Parathyroid adenoma (tissue), 2 donors: ENCODE measurements around the gene MYOF.

Experiments
- H2AFZ ChIP-seq: fragments of 300-600 bp; sonication (generic); one replicate; pipeline ENCODE4 v1.7.0; 2017; ENCODE audit warnings: antibody characterized with exemption, mild to moderate bottlenecking
- H3K27ac ChIP-seq: fragments of 300-600 bp; sonication (generic); one replicate; pipeline ENCODE4 v1.7.0; 2017
- H3K27me3 ChIP-seq: fragments of 300-600 bp; sonication (generic); one replicate; pipeline ENCODE4 v1.7.0; 2017; ENCODE audit warnings: low read length; ENCODE audit not compliant: control insufficient read depth, insufficient read depth
- H3K36me3 ChIP-seq: fragments of 300-600 bp; sonication (generic); one replicate; pipeline ENCODE4 v1.7.0; 2017; ENCODE audit warnings: low read length; ENCODE audit not compliant: control insufficient read depth, insufficient read depth
- H3K4me1 ChIP-seq: fragments of 300-600 bp; sonication (generic); one replicate; pipeline ENCODE4 v1.7.0; 2017; ENCODE audit warnings: control low read depth
- H3K4me2 ChIP-seq: fragments of 300-600 bp; sonication (generic); one replicate; pipeline ENCODE4 v1.7.0; 2017; ENCODE audit warnings: low read length
- H3K4me3 ChIP-seq: fragments of 300-600 bp; sonication (generic); one replicate; pipeline ENCODE4 v1.7.0; 2017; ENCODE audit warnings: low read depth, low read length
- H3K79me2 ChIP-seq: fragments of 300-600 bp; sonication (generic); one replicate; pipeline ENCODE4 v1.7.0; 2017; ENCODE audit warnings: control low read depth
- H3K9ac ChIP-seq: fragments of 300-600 bp; sonication (generic); one replicate; pipeline ENCODE4 v1.7.0; 2017; ENCODE audit warnings: mild to moderate bottlenecking
- H3K9me3 ChIP-seq: fragments of 300-600 bp; sonication (generic); one replicate; pipeline ENCODE4 v1.7.0; 2017; ENCODE audit warnings: low read length; ENCODE audit not compliant: control insufficient read depth
- TF ChIP-seq, protein P1 (sequence below): fragments of 300-600 bp; sonication (generic); IDR thresholded peaks from one replicate; pipeline ENCODE4 v1.7.0; 2017; ENCODE audit warnings: antibody characterized with exemption, mild to moderate bottlenecking
- donor health status: primary hyperparathyroidism.

Gene MYOF

DNA sequence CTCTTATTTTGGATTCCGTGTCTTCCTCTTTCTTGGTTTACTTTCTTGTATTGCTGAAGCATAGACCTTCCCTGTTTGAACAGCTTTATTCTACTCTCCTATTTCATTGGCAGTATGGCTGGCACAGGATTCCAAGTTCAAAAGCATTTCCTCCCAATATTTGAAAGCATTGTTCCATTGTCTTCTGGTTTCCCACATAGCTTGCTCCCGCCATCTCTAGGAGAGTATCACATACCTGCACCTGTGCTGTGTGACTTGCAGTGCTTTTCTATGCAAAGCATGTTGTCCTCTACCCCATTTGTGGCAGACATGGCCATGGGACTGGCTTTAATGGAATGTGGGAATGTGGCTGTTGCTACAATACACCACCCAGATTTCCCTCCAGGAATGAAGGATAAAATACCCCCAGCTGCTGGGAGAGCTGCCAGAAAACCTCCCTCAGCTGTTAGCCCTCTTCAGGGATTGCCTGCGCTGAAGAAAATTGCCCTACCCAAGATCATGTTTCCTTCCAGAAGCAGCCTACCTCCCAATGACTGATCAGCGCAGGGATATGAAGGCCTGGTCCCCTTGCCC is 6.9 kb upstream of the MYOF start:
- H3K36me3 ChIP-seq = no peaks in the 10 kb centered on the region
- H3K27ac ChIP-seq = no peak overlapping the region
- TF ChIP-seq, protein P1, sequence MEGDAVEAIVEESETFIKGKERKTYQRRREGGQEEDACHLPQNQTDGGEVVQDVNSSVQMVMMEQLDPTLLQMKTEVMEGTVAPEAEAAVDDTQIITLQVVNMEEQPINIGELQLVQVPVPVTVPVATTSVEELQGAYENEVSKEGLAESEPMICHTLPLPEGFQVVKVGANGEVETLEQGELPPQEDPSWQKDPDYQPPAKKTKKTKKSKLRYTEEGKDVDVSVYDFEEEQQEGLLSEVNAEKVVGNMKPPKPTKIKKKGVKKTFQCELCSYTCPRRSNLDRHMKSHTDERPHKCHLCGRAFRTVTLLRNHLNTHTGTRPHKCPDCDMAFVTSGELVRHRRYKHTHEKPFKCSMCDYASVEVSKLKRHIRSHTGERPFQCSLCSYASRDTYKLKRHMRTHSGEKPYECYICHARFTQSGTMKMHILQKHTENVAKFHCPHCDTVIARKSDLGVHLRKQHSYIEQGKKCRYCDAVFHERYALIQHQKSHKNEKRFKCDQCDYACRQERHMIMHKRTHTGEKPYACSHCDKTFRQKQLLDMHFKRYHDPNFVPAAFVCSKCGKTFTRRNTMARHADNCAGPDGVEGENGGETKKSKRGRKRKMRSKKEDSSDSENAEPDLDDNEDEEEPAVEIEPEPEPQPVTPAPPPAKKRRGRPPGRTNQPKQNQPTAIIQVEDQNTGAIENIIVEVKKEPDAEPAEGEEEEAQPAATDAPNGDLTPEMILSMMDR = no peak
- H3K4me1 ChIP-seq = no peaks in the 10 kb centered on the region
- no peaks in the 10 kb centered on the region for H3K9me3 ChIP-seq
- H3K4me2 ChIP-seq = no peak overlapping the region
- H3K4me3 ChIP-seq = no peak overlapping the region
- no peak overlapping the region for H2AFZ ChIP-seq
- H3K79me2 ChIP-seq = no peaks in the 10 kb centered on the region
- H3K9ac ChIP-seq = no peak overlapping the region
- no peaks in the 10 kb centered on the region for H3K27me3 ChIP-seq

DNA sequence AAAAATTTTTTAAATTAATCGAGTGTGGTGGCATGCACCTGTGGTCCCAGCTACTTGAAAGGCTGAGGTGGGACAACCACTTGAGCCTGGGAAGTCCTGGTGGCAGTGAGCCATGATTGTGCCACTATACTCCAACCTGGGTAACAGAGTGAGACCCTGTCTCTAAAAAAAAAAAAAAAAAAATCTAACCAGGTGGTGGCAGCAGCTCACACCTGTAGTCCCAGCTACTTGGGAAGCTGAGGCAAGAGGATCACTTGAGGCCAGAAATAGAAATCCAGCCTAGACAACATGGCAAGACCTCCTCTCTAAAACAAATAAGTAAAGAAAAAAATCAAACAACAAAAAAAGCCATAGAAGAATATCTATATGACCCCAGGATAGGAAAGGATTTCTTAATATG is 3.6 kb upstream of the MYOF start:
- H3K9me3 ChIP-seq = no peaks in the 10 kb centered on the region
- TF ChIP-seq, protein P1 = no peak
- peaks cover 6% of the 10 kb centered on the region for H3K4me1 ChIP-seq
- H2AFZ ChIP-seq = no peak overlapping the region
- H3K27ac ChIP-seq = no peak overlapping the region
- H3K27me3 ChIP-seq = no peaks in the 10 kb centered on the region
- no peak overlapping the region for H3K9ac ChIP-seq
- no peak overlapping the region for H3K4me2 ChIP-seq
- peaks cover 10% of the 10 kb centered on the region for H3K79me2 ChIP-seq
- no peaks in the 10 kb centered on the region for H3K36me3 ChIP-seq
- no peak overlapping the region for H3K4me3 ChIP-seq

DNA sequence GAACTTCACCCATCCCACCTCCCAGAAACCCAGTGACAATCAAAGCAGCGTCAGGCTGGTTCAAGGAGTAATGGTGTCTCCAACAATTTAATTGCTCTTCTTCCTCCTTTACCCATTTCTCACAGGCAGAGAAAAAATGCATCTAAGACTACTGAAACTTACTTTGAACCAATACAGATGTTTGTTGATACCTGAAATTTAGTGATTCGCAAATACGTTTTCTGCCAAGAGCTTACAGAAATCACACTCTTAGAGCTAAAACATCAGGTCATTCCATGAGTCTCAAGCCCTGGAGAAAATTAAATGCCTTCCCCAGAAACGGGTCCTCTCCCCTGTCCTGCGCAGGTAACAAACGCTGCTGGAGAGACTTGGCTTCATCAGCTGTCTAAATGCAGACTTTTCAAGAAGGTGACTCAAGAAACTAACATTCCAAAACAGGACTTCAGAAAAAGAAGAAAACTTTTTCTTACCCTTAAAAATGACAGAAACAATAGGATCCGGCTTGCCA is 443 bp downstream of the MYOF start:
- Histone ChIP-seq H3K4me3 (peak overlapping the region; percentile 92), H3K27ac (peak overlapping the region; percentile 94), H3K9ac (peak overlapping the region; percentile 57), H3K4me1 (peaks cover 8% of the 10 kb centered on the region), H3K9me3 (no peaks in the 10 kb centered on the region), H3K36me3 (no peaks in the 10 kb centered on the region), H3K27me3 (no peaks in the 10 kb centered on the region), H3K4me2 (peak overlapping the region; percentile 90), H2AFZ (peak overlapping the region; percentile 85), H3K79me2 (peaks cover 13% of the 10 kb centered on the region)
- TF ChIP-seq, protein P1 = no peak

DNA sequence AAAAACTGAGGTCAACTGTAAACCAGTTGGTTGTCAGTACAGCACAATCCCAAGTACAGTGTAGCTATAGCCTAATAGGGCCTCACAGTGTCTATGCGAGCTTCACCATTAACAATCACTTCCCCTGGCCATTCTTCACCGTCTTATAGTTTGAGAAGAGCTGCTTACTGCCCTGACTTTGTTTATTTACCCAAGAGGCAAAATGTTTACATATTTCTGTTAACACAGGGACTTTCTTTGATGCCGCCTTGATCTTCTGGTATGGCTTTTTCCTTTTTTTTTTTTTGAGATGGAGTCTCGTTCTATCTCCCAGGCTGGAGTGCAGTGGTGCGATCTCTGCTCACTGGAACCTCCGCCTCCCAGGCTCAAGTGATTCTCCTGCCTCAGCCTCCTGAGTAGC is 3.3 kb downstream of the MYOF start:
- TF ChIP-seq, protein P1 = no peak
- peaks cover 20% of the 10 kb centered on the region for H3K79me2 ChIP-seq
- H3K27ac ChIP-seq = no peak overlapping the region
- H3K4me3 ChIP-seq = no peak overlapping the region
- no peaks in the 10 kb centered on the region for H3K27me3 ChIP-seq
- H3K36me3 ChIP-seq = no peaks in the 10 kb centered on the region
- H3K4me1 ChIP-seq = peaks cover 13% of the 10 kb centered on the region
- H2AFZ ChIP-seq = no peak overlapping the region
- H3K4me2 ChIP-seq = no peak overlapping the region
- no peaks in the 10 kb centered on the region for H3K9me3 ChIP-seq
- H3K9ac ChIP-seq = no peak overlapping the region

DNA sequence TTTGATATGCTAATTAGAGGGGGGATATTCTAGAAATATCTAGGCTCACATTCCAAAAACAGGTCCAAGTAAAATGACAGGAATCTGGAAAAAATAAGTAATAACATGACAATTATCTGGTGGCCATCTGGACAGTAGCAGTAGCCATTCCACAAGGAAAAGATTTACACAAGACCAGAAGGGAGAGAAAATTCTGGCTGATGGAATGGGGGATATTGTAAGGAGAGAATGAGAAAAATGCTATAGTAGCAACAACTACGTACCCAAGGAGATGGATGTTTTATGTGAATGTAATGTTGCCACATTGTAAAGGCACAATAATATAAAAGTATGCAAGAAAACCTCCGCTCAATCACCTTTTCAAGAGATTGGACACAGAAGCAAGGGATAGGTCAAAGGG is 5.4 kb downstream of the MYOF start:
- H3K4me3 ChIP-seq = no peak overlapping the region
- peaks cover 28% of the 10 kb centered on the region for H3K79me2 ChIP-seq
- TF ChIP-seq, protein P1 = no peak
- H3K4me2 ChIP-seq = no peak overlapping the region
- H3K9ac ChIP-seq = no peak overlapping the region
- peaks cover 18% of the 10 kb centered on the region for H3K4me1 ChIP-seq
- no peak overlapping the region for H2AFZ ChIP-seq
- no peaks in the 10 kb centered on the region for H3K27me3 ChIP-seq
- H3K9me3 ChIP-seq = no peaks in the 10 kb centered on the region
- H3K36me3 ChIP-seq = no peaks in the 10 kb centered on the region
- no peak overlapping the region for H3K27ac ChIP-seq
